ENCODE data around the gene OGFR. TPM values are rescaled to one million over a fixed set of nuclear protein-coding genes. Genes with fewer than 3 reads are reported as not detected.

OGFR gene
- total and polyA plus RNA-seq, 2 experiments from 2014 or later: 9.9 to 52.2 TPM

- H3K36me3 ChIP-seq (ENCODE audit: low read depth): peaks cover 17% of the 10 kb centered on the region; the same call in 1 of the 2 replicates
- in situ Hi-C loops (cut with MboI): no loop called here
- no peaks in the 10 kb centered on the region for H3K27me3 ChIP-seq (replicated peaks; ENCODE audit: insufficient read depth)
- TF ChIP-seq EZH2phosphoT487 (IDR thresholded peaks at IDR 0.05; ENCODE audit: insufficient read depth, low read depth) (no peak), EZH2 (IDR thresholded peaks at IDR 0.05; ENCODE audit: insufficient read depth, poor library complexity, severe bottlenecking) (no peak)
- no peaks in the 10 kb centered on the region for H3K9me2 ChIP-seq (ENCODE audit: insufficient read depth)
- H3F3A ChIP-seq (ENCODE audit: insufficient read depth): no peaks in the 10 kb centered on the region
- peaks cover 58% of the 10 kb centered on the region for H3K79me2 ChIP-seq (ENCODE audit: insufficient read depth)
- H2AFZ ChIP-seq: no peak overlapping the region
- H3K9ac ChIP-seq: no peak overlapping the region
- no peak overlapping the region for H3K27ac ChIP-seq
- H3K4me3 ChIP-seq: no peak overlapping the region
- H3K4me2 ChIP-seq (ENCODE audit: unreplicated experiment): no peak overlapping the region
- H3K4me1 ChIP-seq (ENCODE audit: insufficient read depth): no peaks in the 10 kb centered on the region
- WGBS, 2 experiments (ENCODE audit: low coverage in 1 of 2, low lambda C conversion rate in 2 of 2, missing lambda C conversion rate in 2 of 2): 95 to 96% methylated on average over 13 of the region's 13 CpGs
- no peaks in the 10 kb centered on the region for H3K9me3 ChIP-seq (ENCODE audit: low read depth)
- DNase-seq: no peak
- no peaks in the 10 kb centered on the region for H4K20me1 ChIP-seq (ENCODE audit: insufficient read depth)
Observed at GRCh38 chr20:62854121-62854520, 49.5 kb downstream of the OGFR start.

DNA sequence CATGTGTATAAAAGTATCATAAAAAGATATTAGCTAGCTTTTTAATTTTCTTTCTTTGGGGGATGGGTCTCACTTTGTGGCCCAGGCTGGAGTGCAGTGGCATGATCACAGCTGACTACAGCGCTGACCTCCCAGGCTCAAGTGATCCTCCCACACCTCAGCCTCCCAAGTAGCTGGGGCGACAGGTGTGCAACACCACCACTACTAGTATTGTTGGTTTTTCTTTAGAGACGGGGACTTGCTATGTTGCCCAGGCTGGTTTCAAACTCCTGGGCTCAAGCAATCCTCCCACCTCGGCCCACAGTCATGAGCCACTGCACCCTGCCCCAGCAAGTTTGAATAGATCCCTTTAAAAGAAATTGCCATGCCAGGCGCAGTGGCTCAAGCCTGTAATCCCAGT, 50.5 kb downstream of the OGFR start:
- no peak for TF ChIP-seq EZH2 (IDR thresholded peaks at IDR 0.05; ENCODE audit: insufficient read depth, poor library complexity, severe bottlenecking)
- TF ChIP-seq EZH2phosphoT487 (IDR thresholded peaks at IDR 0.05; ENCODE audit: insufficient read depth, low read depth): no peak
- Histone ChIP-seq H3K79me2 (ENCODE audit: insufficient read depth) (peaks cover 68% of the 10 kb centered on the region), H3K4me1 (ENCODE audit: insufficient read depth) (no peaks in the 10 kb centered on the region), H3K4me2 (ENCODE audit: unreplicated experiment) (no peak overlapping the region), H2AFZ (no peak overlapping the region), H3K9me3 (ENCODE audit: low read depth) (no peaks in the 10 kb centered on the region), H3K9me2 (ENCODE audit: insufficient read depth) (no peaks in the 10 kb centered on the region), H3F3A (ENCODE audit: insufficient read depth) (no peaks in the 10 kb centered on the region), H4K20me1 (ENCODE audit: insufficient read depth) (no peaks in the 10 kb centered on the region), H3K27ac (no peak overlapping the region), H3K9ac (no peak overlapping the region), H3K4me3 (no peak overlapping the region), H3K36me3 (ENCODE audit: low read depth) (peaks cover 17% of the 10 kb centered on the region; the same call in 1 of the 2 replicates), H3K27me3 (replicated peaks; ENCODE audit: insufficient read depth) (no peaks in the 10 kb centered on the region)
- no peak for DNase-seq
- WGBS, 2 experiments (ENCODE audit: low coverage in 1 of 2, low lambda C conversion rate in 2 of 2, missing lambda C conversion rate in 2 of 2): 94 to 95% methylated on average over 5 of the region's 5 CpGs
- in situ Hi-C loops (cut with MboI): no loop called here

GRCh38 chr20:62856931-62857619, 52.4 kb downstream of the OGFR start:
- H3K79me2 ChIP-seq (ENCODE audit: insufficient read depth): peaks cover 64% of the 10 kb centered on the region
- no peak for TF ChIP-seq EZH2phosphoT487 (IDR thresholded peaks at IDR 0.05; ENCODE audit: insufficient read depth, low read depth)
- TF ChIP-seq EZH2 (IDR thresholded peaks at IDR 0.05; ENCODE audit: insufficient read depth, poor library complexity, severe bottlenecking): no peak
- H3K9ac ChIP-seq: no peak overlapping the region
- no peaks in the 10 kb centered on the region for H3K4me1 ChIP-seq (ENCODE audit: insufficient read depth)
- DNase-seq: no peak
- in situ Hi-C loops (cut with MboI): no loop called here
- H2AFZ ChIP-seq: no peak overlapping the region
- 92 to 93% methylated on average over 25 of the region's 25 CpGs for WGBS, 2 experiments (ENCODE audit: low coverage in 1 of 2, low lambda C conversion rate in 2 of 2, missing lambda C conversion rate in 2 of 2)
- H3F3A ChIP-seq (ENCODE audit: insufficient read depth): no peaks in the 10 kb centered on the region
- no peak overlapping the region for H3K4me3 ChIP-seq
- no peaks in the 10 kb centered on the region for H3K9me2 ChIP-seq (ENCODE audit: insufficient read depth)
- no peaks in the 10 kb centered on the region for H3K27me3 ChIP-seq (replicated peaks; ENCODE audit: insufficient read depth)
- no peaks in the 10 kb centered on the region for H3K9me3 ChIP-seq (ENCODE audit: low read depth)
- no peak overlapping the region for H3K4me2 ChIP-seq (ENCODE audit: unreplicated experiment)
- no peak overlapping the region for H3K27ac ChIP-seq
- peaks cover 17% of the 10 kb centered on the region; the same call in 1 of the 2 replicates for H3K36me3 ChIP-seq (ENCODE audit: low read depth)
- H4K20me1 ChIP-seq (ENCODE audit: insufficient read depth): no peaks in the 10 kb centered on the region

DNA sequence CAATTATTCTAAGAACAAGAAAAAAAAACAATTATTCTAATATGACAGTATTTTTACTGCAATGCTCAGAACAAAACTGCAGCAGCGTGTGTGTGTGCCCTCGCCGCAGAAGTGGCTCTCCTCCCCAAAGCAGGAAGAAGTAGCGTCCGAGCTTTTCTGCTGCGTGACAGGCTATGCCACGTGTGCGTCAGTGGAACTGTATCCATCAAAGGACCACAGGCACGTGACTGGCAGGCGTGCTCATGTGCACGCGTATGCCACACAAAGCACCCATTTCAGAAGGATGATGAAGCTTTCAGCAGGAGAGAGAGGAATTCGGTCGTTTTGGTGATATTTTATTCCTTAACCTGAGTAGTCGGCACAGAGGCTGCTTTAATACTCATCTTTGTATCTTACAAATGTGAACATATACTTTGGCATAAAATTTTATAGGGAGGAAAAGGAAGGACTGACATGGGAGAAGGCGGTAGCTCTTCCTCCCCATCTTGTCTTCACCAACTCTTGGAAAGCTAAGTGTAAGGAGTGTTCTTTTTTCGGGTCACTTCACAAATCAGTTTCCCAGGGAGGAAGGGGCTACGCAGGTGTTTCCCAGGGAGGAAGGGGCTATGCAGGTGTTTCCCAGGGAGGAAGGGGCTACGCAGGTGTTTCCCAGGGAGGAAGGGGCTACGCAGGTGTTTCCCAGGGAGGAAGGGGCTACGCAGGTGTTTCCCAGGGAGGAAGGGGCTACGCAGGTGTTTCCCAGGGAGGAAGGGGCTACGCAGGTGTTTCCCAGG, 53.6 kb downstream of the OGFR start:
- no peak overlapping the region for H3K9ac ChIP-seq
- no peaks in the 10 kb centered on the region for H4K20me1 ChIP-seq (ENCODE audit: insufficient read depth)
- H3K9me3 ChIP-seq (ENCODE audit: low read depth): no peaks in the 10 kb centered on the region
- no peaks in the 10 kb centered on the region for H3K9me2 ChIP-seq (ENCODE audit: insufficient read depth)
- TF ChIP-seq EZH2phosphoT487 (IDR thresholded peaks at IDR 0.05; ENCODE audit: insufficient read depth, low read depth): no peak
- no peak for TF ChIP-seq EZH2 (IDR thresholded peaks at IDR 0.05; ENCODE audit: insufficient read depth, poor library complexity, severe bottlenecking)
- no peaks in the 10 kb centered on the region for H3K27me3 ChIP-seq (replicated peaks; ENCODE audit: insufficient read depth)
- H3F3A ChIP-seq (ENCODE audit: insufficient read depth): no peaks in the 10 kb centered on the region
- H3K27ac ChIP-seq: no peak overlapping the region
- H3K79me2 ChIP-seq (ENCODE audit: insufficient read depth): peaks cover 58% of the 10 kb centered on the region
- 86 to 89% methylated on average over 20 to 23 of the region's 23 CpGs for WGBS, 2 experiments (ENCODE audit: low coverage in 1 of 2, low lambda C conversion rate in 2 of 2, missing lambda C conversion rate in 2 of 2)
- H3K36me3 ChIP-seq (ENCODE audit: low read depth): peaks cover 17% of the 10 kb centered on the region; the same call in 1 of the 2 replicates
- no peak overlapping the region for H3K4me3 ChIP-seq
- DNase-seq: no peak
- in situ Hi-C loops (cut with MboI): no loop called here
- H3K4me1 ChIP-seq (ENCODE audit: insufficient read depth): no peaks in the 10 kb centered on the region
- H3K4me2 ChIP-seq (ENCODE audit: unreplicated experiment): no peak overlapping the region
- H2AFZ ChIP-seq: no peak overlapping the region
